Measurements from ENCODE around the gene IGF1.

IGF1 gene

GRCh38 chr12:102421802-102422583, 58.4 kb downstream of the IGF1 start:
- TF ChIP-seq, protein P1, sequence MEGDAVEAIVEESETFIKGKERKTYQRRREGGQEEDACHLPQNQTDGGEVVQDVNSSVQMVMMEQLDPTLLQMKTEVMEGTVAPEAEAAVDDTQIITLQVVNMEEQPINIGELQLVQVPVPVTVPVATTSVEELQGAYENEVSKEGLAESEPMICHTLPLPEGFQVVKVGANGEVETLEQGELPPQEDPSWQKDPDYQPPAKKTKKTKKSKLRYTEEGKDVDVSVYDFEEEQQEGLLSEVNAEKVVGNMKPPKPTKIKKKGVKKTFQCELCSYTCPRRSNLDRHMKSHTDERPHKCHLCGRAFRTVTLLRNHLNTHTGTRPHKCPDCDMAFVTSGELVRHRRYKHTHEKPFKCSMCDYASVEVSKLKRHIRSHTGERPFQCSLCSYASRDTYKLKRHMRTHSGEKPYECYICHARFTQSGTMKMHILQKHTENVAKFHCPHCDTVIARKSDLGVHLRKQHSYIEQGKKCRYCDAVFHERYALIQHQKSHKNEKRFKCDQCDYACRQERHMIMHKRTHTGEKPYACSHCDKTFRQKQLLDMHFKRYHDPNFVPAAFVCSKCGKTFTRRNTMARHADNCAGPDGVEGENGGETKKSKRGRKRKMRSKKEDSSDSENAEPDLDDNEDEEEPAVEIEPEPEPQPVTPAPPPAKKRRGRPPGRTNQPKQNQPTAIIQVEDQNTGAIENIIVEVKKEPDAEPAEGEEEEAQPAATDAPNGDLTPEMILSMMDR (IDR thresholded peaks at IDR 0.05; ENCODE audit: low read depth, low read length): no peak
- no peak for DNase-seq (ENCODE audit: extremely low read depth, low read depth)

DNA sequence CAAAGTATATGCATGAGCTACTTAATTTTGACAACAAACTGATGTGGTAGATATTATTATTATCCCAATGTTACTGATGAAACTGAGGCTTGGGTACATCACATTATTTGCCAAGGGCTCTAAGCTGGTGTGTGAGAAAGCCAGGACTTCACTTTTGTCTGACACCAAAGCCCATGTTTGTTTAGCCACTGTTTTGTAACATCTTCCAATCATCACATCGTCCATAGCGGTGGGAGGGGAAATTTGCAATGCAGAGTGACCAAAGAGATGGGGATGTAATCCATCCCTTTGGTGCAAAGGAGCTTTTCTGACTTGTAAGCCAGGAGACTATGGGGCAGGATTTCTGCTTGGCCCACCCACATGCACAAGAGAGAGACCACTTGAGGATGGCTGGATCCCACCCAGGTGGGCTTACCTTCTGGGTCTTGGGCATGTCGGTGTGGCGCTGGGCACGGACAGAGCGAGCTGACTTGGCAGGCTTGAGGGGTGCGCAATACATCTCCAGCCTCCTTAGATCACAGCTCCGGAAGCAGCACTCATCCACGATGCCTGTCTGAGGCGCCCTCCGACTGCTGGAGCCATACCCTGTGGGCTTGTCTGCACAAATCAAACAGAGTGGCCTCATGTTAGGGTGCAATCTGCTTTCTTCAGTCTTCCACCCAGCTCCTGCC, 61.1 kb downstream of the IGF1 start:
- TF ChIP-seq, protein P1 (IDR thresholded peaks at IDR 0.05; ENCODE audit: low read depth, low read length): no peak
- no peak for DNase-seq (ENCODE audit: extremely low read depth, low read depth)

GRCh38 chr12:102417055-102417454, 63.3 kb downstream of the IGF1 start:
- TF ChIP-seq, protein P1 (IDR thresholded peaks at IDR 0.05; ENCODE audit: low read depth, low read length): no peak
- DNase-seq (ENCODE audit: extremely low read depth, low read depth): no peak

GRCh38 chr12:102415515-102415914, 64.8 kb downstream of the IGF1 start:
- TF ChIP-seq, protein P1 (IDR thresholded peaks at IDR 0.05; ENCODE audit: low read depth, low read length): no peak
- DNase-seq (ENCODE audit: extremely low read depth, low read depth): no peak

- no peak for DNase-seq (ENCODE audit: extremely low read depth, low read depth)
- TF ChIP-seq, protein P1 (IDR thresholded peaks at IDR 0.05; ENCODE audit: low read depth, low read length): no peak
Observed at GRCh38 chr12:102413396-102413795, 67.0 kb downstream of the IGF1 start.

DNA sequence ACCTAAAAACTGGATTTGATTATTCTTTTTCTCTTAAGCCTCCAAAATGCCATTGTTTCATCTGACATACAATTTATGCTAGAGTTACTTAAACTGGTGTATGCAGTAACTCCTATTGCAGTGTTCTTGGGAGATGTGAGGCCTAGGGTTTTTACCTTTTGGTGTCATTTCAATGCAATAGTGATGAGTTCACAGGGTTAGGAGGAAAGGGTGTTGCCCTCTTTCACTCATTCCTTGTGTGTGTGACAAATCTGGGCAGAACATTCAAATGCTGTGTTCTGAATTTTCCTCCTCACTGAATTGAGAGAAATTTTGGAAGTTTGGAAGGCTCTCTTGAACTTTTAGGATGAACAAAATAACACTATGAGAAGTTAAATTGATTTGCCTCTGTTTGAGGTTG, 69.9 kb downstream of the IGF1 start:
- TF ChIP-seq, protein P1 (IDR thresholded peaks at IDR 0.05; ENCODE audit: low read depth, low read length): no peak
- DNase-seq (ENCODE audit: extremely low read depth, low read depth): no peak

Measured in AG09319 (cell line).